ENCODE measurements around the gene PNPLA1.

DNA sequence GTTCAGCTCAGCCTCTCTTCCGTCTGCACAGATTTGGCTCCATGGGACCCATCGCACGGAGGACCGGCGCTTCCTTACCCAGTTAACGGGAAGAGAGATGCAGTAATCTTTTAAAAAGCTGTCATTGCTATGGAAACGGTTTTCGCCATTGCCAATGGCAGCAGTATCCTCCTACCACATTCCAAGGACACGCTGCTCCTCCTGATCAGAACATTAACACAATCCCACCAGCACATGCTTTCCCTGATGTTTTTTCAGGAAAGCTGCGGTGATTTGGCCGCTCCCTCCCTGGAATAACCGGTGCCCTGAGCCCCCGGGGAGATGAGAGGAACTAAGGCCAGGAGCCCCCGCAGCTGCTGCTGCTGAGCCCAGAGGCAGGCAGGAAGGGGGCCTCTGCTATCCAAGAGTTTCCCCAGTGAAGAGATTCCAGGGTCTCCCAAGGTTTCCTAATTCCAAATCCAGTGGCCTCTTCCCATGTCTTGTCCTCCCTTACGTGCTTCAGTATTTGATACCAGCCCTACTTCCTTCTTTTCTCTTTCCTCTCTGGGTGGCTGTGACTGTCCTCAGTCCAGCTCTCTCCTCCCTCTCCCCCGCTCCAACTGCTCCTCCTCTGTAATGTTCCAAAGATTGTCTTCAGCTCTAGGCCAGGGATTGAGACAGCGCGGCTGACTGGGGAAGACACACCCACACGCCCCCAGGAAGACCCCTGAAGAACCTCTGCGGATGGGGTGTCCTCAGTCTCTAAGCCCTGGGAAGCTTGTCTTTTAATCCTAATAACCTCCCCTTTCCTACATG, 64.3 kb downstream of the PNPLA1 start:
- TF ChIP-seq, protein P1, sequence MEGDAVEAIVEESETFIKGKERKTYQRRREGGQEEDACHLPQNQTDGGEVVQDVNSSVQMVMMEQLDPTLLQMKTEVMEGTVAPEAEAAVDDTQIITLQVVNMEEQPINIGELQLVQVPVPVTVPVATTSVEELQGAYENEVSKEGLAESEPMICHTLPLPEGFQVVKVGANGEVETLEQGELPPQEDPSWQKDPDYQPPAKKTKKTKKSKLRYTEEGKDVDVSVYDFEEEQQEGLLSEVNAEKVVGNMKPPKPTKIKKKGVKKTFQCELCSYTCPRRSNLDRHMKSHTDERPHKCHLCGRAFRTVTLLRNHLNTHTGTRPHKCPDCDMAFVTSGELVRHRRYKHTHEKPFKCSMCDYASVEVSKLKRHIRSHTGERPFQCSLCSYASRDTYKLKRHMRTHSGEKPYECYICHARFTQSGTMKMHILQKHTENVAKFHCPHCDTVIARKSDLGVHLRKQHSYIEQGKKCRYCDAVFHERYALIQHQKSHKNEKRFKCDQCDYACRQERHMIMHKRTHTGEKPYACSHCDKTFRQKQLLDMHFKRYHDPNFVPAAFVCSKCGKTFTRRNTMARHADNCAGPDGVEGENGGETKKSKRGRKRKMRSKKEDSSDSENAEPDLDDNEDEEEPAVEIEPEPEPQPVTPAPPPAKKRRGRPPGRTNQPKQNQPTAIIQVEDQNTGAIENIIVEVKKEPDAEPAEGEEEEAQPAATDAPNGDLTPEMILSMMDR (IDR thresholded peaks at IDR 0.05; ENCODE audit: low read length): no peak
- no peak for TF ChIP-seq EZH2phosphoT487 (IDR thresholded peaks at IDR 0.05; ENCODE audit: low read length)
